B cell (primary cell): ENCODE measurements around the gene SLAMF6. TPM values are rescaled to one million over a fixed set of nuclear protein-coding genes. Genes with fewer than 3 reads are reported as not detected.
"Not testable (repeated sequence)": the region's sequence is repeated elsewhere in the genome, so short reads cannot be mapped to it uniquely, and the experiment has no call there.

Experiments
- ATAC-seq: fragments of 200-7000 bp; cut with Tn5 transposase; one replicate; pipeline ENCODE4 v1.10.0; 2021; ENCODE audit warnings: low read depth, mild to moderate bottlenecking, moderate number of reproducible peaks, moderate library complexity
- CTCF ChIA-PET: fragments of 350-600 bp; sonication (Branson Sonifier 250); formaldehyde crosslinking; loops from one replicate; lab custom pipeline; 2021; ENCODE audit warnings: antibody characterized with exemption, inconsistent platforms; lab: Charles Lee
- POLR2A ChIA-PET: fragments of 350-600 bp; sonication (Branson Sonifier 250); formaldehyde crosslinking; loops from one replicate; lab custom pipeline; 2021; ENCODE audit warnings: antibody characterized with exemption; lab: Charles Lee
- DNase-seq: peaks from one replicate; pipeline ENCODE4 v3.0.0; 2013
- H2AFZ ChIP-seq: 2 replicates; pipeline ENCODE4 v1.6.1; 2012; ENCODE audit warnings: mild to moderate bottlenecking, low read depth, low read length; ENCODE audit not compliant: insufficient read depth, poor library complexity, severe bottlenecking
- H3K27ac ChIP-seq, 2 donors: 1 replicate in 1 of 2; 2 replicates in 1 of 2; pipeline ENCODE4 v1.5.1; 2012 to 2013; ENCODE audit warnings: low read length in 2 of 2, mild to moderate bottlenecking in 2 of 2, moderate library complexity in 1 of 2
- H3K27me3 ChIP-seq, 4 experiments: fragments of 200-600 bp in 1 of 4; sonication (generic) in 1 of 4; replicated peaks in 1 of 4; 1 replicate in 2 of 4; 2 replicates in 2 of 4; pipeline versions ENCODE4 v1.6.1 to v1.7.0; 2013 to 2016; ENCODE audit warnings: low read length in 3 of 4, mild to moderate bottlenecking in 2 of 4, mixed read lengths in 1 of 4, moderate library complexity in 1 of 4; ENCODE audit not compliant: insufficient read depth in 4 of 4, control insufficient read depth in 3 of 4; ENCODE audit errors: control extremely low read depth in 1 of 4
- H3K36me3 ChIP-seq, 2 experiments: replicated peaks in 1 of 2; 1 replicate in 1 of 2; 2 replicates in 1 of 2; pipeline versions ENCODE4 v1.6.1 to v1.7.1; 2013; ENCODE audit warnings: low read length in 1 of 2; ENCODE audit not compliant: insufficient read depth in 2 of 2, control insufficient read depth in 1 of 2; ENCODE audit errors: control extremely low read depth in 1 of 2, extremely low read depth in 1 of 2
- H3K4me1 ChIP-seq, 2 donors: fragments of 200-600 bp in 1 of 2; sonication (generic) in 1 of 2; 1 replicate in 1 of 2; 2 replicates in 1 of 2; pipeline versions ENCODE4 v1.5.1 to v1.6.1; 2013 to 2017; ENCODE audit warnings: low read length in 2 of 2; ENCODE audit not compliant: control insufficient read depth in 2 of 2, insufficient read depth in 2 of 2
- H3K4me2 ChIP-seq: replicated peaks from 2 replicates; pipeline ENCODE3; 2012; ENCODE audit warnings: mild to moderate bottlenecking, low read depth, low read length; ENCODE audit not compliant: poor library complexity, severe bottlenecking
- H3K4me3 ChIP-seq, 5 experiments: fragments of 200-600 bp in 1 of 5; sonication (generic) in 1 of 5; 1 replicate in 3 of 5; 2 replicates in 2 of 5; pipeline versions ENCODE4 v1.5.1 to v1.7.0; 2011 to 2016; ENCODE audit warnings: low read length in 4 of 5, mild to moderate bottlenecking in 4 of 5, low read depth in 2 of 5, control low read depth in 1 of 5, moderate library complexity in 1 of 5; ENCODE audit not compliant: insufficient read depth in 1 of 5; ENCODE audit errors: control extremely low read depth in 1 of 5, extremely low read depth in 1 of 5
- H3K79me2 ChIP-seq: fragments of 200-600 bp; sonication (generic); one replicate; pipeline ENCODE4 v1.6.0; 2016; ENCODE audit warnings: low read length; ENCODE audit not compliant: control insufficient read depth, insufficient read depth
- H3K9ac ChIP-seq: fragments of 200-600 bp; sonication (generic); 2 replicates; pipeline ENCODE4 v1.6.1; 2017; ENCODE audit warnings: mild to moderate bottlenecking, low read length, moderate library complexity
- H3K9me3 ChIP-seq, 3 donors: one replicate each; pipeline versions ENCODE4 v1.6.1 to v1.7.1; 2013; ENCODE audit warnings: low read length in 2 of 3; ENCODE audit not compliant: control insufficient read depth in 2 of 3, insufficient read depth in 1 of 3; ENCODE audit errors: control extremely low read depth in 1 of 3
- H4K20me1 ChIP-seq: 2 replicates; pipeline ENCODE4 v1.6.0; 2012; ENCODE audit warnings: mild to moderate bottlenecking, low read length; ENCODE audit not compliant: insufficient read depth, control insufficient read depth, poor library complexity, severe bottlenecking
- H3K27ac Mint-ChIP-seq: one replicate; pipeline ENCODE4 v1.8.0; 2021; ENCODE audit warnings: mixed read lengths
- H3K27me3 Mint-ChIP-seq: one replicate; pipeline ENCODE4 v1.8.0; 2021; ENCODE audit warnings: mixed read lengths
- H3K4me1 Mint-ChIP-seq: one replicate; pipeline ENCODE4 v1.8.0; 2021; ENCODE audit warnings: mixed read lengths
- H3K4me3 Mint-ChIP-seq: one replicate; pipeline ENCODE4 v1.8.0; 2021; ENCODE audit warnings: mixed read lengths
- H3K9me3 Mint-ChIP-seq: one replicate; pipeline ENCODE4 v1.8.0; 2022; ENCODE audit warnings: mixed read lengths; ENCODE audit not compliant: insufficient read depth
- WGBS: methylation state at CpG from one replicate; pipeline ENCODE4 v1.1.5; 2013; ENCODE audit warnings: missing lambda C conversion rate; ENCODE audit not compliant: insufficient coverage; 5-methylcytosine and 5-hydroxymethylcytosine counted together
- intact Hi-C: fragments of 100-400 bp; cut with micrococcal nuclease; formaldehyde crosslinking; loops from one replicate; pipeline ENCODE4 v1.10.0; 2022
- polyA plus RNA-seq: library from polyadenylated mRNA; depleted of rRNA; stranded (reverse); fragments of >200 nt; gene quantifications from 2 replicates; pipeline ENCODE4 v1.2.3, GENCODE V29; 2012
- total RNA-seq, 2 donors: library from RNA; stranded (reverse); fragments of 120-200 nt in 1 of 2; gene quantifications; 1 replicate in 1 of 2; 2 replicates in 1 of 2; pipeline versions ENCODE4 v1.2.3 to v1.2.4, GENCODE V29; 2013 to 2022

Gene SLAMF6
- total and polyA plus RNA-seq, 2 donors (not counting 1 experiment from before 2014, with no cell fraction given) = 64.8 to 79.6 TPM

DNA sequence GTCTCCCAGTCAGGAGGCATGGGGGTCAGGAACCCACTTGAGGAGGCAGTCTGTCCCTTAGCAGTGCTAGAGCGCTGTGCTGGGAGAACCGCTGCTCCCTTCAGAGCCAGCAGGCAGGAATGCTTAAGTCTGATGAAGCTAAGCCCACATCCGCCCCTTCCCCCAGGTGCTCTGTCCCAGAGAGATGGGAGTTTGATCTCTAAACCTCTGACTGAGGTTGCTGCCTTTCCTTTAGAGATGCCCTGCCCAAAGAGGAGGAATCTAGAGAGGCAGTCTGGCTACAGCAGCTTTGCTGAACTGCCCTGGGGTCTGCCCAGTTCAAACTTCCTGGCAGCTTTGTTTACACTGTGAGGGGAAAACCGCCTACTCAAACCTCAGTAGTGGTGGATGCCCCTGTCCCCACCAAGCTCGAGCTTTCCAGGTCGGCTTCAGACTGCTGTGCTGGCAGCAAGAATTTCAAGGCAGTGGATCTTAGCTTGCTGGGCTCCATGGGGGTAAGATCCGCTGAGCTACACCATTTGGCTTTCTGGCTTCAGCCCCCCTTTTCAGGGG is 6.4 kb upstream of the SLAMF6 start:
- not testable (repeated sequence) for ATAC-seq, H3K27ac ChIP-seq, H3K27me3 Mint-ChIP-seq, H3K27me3 ChIP-seq, H3K4me2 ChIP-seq, H3K4me3 Mint-ChIP-seq, H3K36me3 ChIP-seq, H3K27ac Mint-ChIP-seq, DNase-seq, H3K4me3 ChIP-seq, H4K20me1 ChIP-seq, H3K4me1 ChIP-seq, H3K79me2 ChIP-seq, H3K9ac ChIP-seq, H2AFZ ChIP-seq
- intact Hi-C loops = loop anchor here (10.0 kb wide), 1 partner anchor 45 kb away; the partner anchor contains the start of gene CD84
- POLR2A ChIA-PET = interaction anchor here (0.9 to 1.2 kb wide), 2 partner anchors 11 to 16 kb away, joined by 3 read pairs; no protein-coding TSS in a partner anchor
- WGBS = 67% methylated on average over 6 of the region's 7 CpGs
- Mint-ChIP-seq H3K9me3 (peaks cover 17% of the 10 kb centered on the region), H3K4me1 (peaks cover 28% of the 10 kb centered on the region)
- peaks cover 5 to 16% (median 11%) of the 10 kb centered on the region in 3 donors for H3K9me3 ChIP-seq
- CTCF ChIA-PET = interaction anchor here (0.8 to 2.6 kb wide), 5 partner anchors 10 to 101 kb away, joined by 3 to 11 read pairs (median 5); no protein-coding TSS in a partner anchor

DNA sequence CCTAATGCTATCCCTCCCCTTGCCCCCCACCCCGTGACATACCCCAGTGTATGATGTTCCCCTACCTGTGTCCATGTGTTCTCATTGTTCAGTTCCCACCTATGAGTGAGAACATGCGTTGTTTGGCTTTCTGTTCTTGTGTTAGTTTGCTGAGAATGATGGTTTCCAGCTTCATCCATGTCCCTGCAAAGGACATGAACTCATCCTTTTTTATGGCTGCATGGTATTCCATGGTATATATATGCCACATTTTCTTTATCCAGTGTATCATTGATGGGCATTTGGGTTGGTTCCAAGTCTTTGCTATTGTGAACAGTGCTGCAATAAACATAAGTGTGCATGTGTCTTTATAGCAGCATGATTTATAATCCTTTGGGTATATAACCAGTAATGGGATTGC is 734 bp upstream of the SLAMF6 start:
- H3K4me2 ChIP-seq, H3K36me3 ChIP-seq, H3K27me3 ChIP-seq, H3K9ac ChIP-seq, H3K4me3 ChIP-seq, H3K27me3 Mint-ChIP-seq, POLR2A ChIA-PET, ATAC-seq, H4K20me1 ChIP-seq, H3K27ac ChIP-seq, DNase-seq, H3K9me3 ChIP-seq, H2AFZ ChIP-seq: not testable (repeated sequence)
- peaks cover 62% of the 10 kb centered on the region for H3K4me1 Mint-ChIP-seq
- intact Hi-C loops = loop anchor here (1.0 to 10.0 kb wide), 4 partner anchors 17 to 95 kb away; partner anchors contain the start of gene CD84
- 100% methylated on average over 1 of the region's 2 CpGs for WGBS
- CTCF ChIA-PET = interaction anchor here (0.7 to 3.4 kb wide), 9 partner anchors 13 to 95 kb away, joined by 3 to 20 read pairs (median 8); no protein-coding TSS in a partner anchor
- peaks cover 14% of the 10 kb centered on the region for H3K9me3 Mint-ChIP-seq
- peak overlapping the region; percentile 73 for H3K27ac Mint-ChIP-seq
- H3K4me3 Mint-ChIP-seq = peak overlapping the region; percentile 53
- peaks cover 29 to 33% of the 10 kb centered on the region in 2 donors for H3K4me1 ChIP-seq
- H3K79me2 ChIP-seq = peaks cover 48% of the 10 kb centered on the region
